ENCODE measurements around the gene GART. TPM values are rescaled to one million over a fixed set of nuclear protein-coding genes. Genes with fewer than 3 reads are reported as not detected.
"Not testable (repeated sequence)": the region's sequence is repeated elsewhere in the genome, so short reads cannot be mapped to it uniquely, and the experiment has no call there.

The GART gene
- total and polyA plus RNA-seq, 2 donors (not counting 3 experiments of a cell fraction or from before 2014, with no cell fraction given): 12.0 to 112 TPM

GRCh38 chr21:33473344-33473743 is 68.6 kb downstream of the GART start:
- no peak for FAIRE-seq
- dilution Hi-C loops (cut with MboI; ENCODE audit: extremely low pct_ligation_motif_present, low sequenced_read_pairs): no loop called here
- ChIA-PET POLR2A (interaction anchor here (0.6 kb wide), 1 partner anchor 11 kb away, joined by 7 read pairs; no protein-coding TSS in a partner anchor), CTCF (interaction anchor here (0.6 kb wide), 1 partner anchor 292 kb away, joined by 3 read pairs; no protein-coding TSS in a partner anchor)
- no peaks in the 10 kb centered on the region for H3K4me1 ChIP-seq (ENCODE audit: control insufficient read depth, extremely low read depth, insufficient read depth, low read length)
- TF ChIP-seq JUN (IDR thresholded peaks at IDR 0.05; ENCODE audit: borderline replicate concordance, insufficient read depth, insufficient read length, low read depth): no peak
- no peak overlapping the region for H3K4me2 ChIP-seq (ENCODE audit: insufficient read depth, low read length)
- H3K9me3 ChIP-seq (replicated peaks; ENCODE audit: control insufficient read depth, insufficient read depth, low read length): no peaks in the 10 kb centered on the region
- no peak overlapping the region for H3K4me3 ChIP-seq (replicated peaks in 1 of 3; ENCODE audit: insufficient read depth in 1 of 3, low read depth in 1 of 3, low read length in 3 of 3)
- no peak overlapping the region for H2AFZ ChIP-seq (ENCODE audit: low read depth, low read length)
- no peak overlapping the region for H3K27ac ChIP-seq (ENCODE audit: insufficient read depth, low read depth, low read length)
- H3K9ac ChIP-seq (replicated peaks; ENCODE audit: extremely low read depth, insufficient read depth, low read length): no peak overlapping the region
- H3K79me2 ChIP-seq (ENCODE audit: control insufficient read depth, insufficient read depth, low read length): peaks cover 16% of the 10 kb centered on the region
- no peaks in the 10 kb centered on the region for H3K9me1 ChIP-seq (replicated peaks; ENCODE audit: control insufficient read depth, extremely low read depth, insufficient read depth, low read length)
- no peaks in the 10 kb centered on the region for H3K36me3 ChIP-seq (ENCODE audit: control insufficient read depth in 2 of 2, extremely low read depth in 1 of 2, insufficient read depth in 2 of 2, low read length in 2 of 2)
- no TSS peak for BruUV-seq (replicated peaks)
- intact Hi-C loops (cut with micrococcal nuclease): no loop called here
- no peaks in the 10 kb centered on the region for H3K27me3 ChIP-seq (ENCODE audit: control insufficient read depth in 2 of 2, insufficient read depth in 2 of 2, low read length in 2 of 2)
- no peaks in the 10 kb centered on the region for H4K20me1 ChIP-seq (replicated peaks; ENCODE audit: control insufficient read depth, extremely low read depth, insufficient read depth, low read length)
- no peak for DNase-seq (ENCODE audit: low read depth, low spot score)

- Histone ChIP-seq H3K4me3 (replicated peaks in 1 of 3; ENCODE audit: insufficient read depth in 1 of 3, low read depth in 1 of 3, low read length in 3 of 3) (no peak overlapping the region), H3K9me1 (replicated peaks; ENCODE audit: control insufficient read depth, extremely low read depth, insufficient read depth, low read length) (no peaks in the 10 kb centered on the region), H3K27ac (ENCODE audit: insufficient read depth, low read depth, low read length) (no peak overlapping the region), H2AFZ (ENCODE audit: low read depth, low read length) (no peak overlapping the region), H4K20me1 (replicated peaks; ENCODE audit: control insufficient read depth, extremely low read depth, insufficient read depth, low read length) (no peaks in the 10 kb centered on the region), H3K79me2 (ENCODE audit: control insufficient read depth, insufficient read depth, low read length) (peaks cover 14% of the 10 kb centered on the region), H3K9me3 (replicated peaks; ENCODE audit: control insufficient read depth, insufficient read depth, low read length) (no peaks in the 10 kb centered on the region), H3K27me3 (ENCODE audit: control insufficient read depth in 2 of 2, insufficient read depth in 2 of 2, low read length in 2 of 2) (no peaks in the 10 kb centered on the region), H3K4me2 (ENCODE audit: insufficient read depth, low read length) (no peak overlapping the region), H3K36me3 (ENCODE audit: control insufficient read depth in 2 of 2, extremely low read depth in 1 of 2, insufficient read depth in 2 of 2, low read length in 2 of 2) (no peaks in the 10 kb centered on the region), H3K4me1 (ENCODE audit: control insufficient read depth, extremely low read depth, insufficient read depth, low read length) (no peaks in the 10 kb centered on the region), H3K9ac (replicated peaks; ENCODE audit: extremely low read depth, insufficient read depth, low read length) (no peak overlapping the region)
- ChIA-PET CTCF (interaction anchor here (1.0 kb wide), 1 partner anchor 10 kb away, joined by 3 read pairs; no protein-coding TSS in a partner anchor), POLR2A (interaction anchor here (0.7 kb wide), 1 partner anchor 42 kb away, joined by 6 read pairs; no protein-coding TSS in a partner anchor)
- BruUV-seq (replicated peaks): no TSS peak
- TF ChIP-seq CTCF (IDR thresholded peaks at IDR 0.05; ENCODE audit: extremely low read depth in 1 of 2, insufficient read depth in 1 of 2, low read depth in 1 of 2, low read length in 2 of 2): no peak
- no peak for TF ChIP-seq POLR2A (IDR thresholded peaks at IDR 0.05; ENCODE audit: low read depth, low read length)
- no peak for TF ChIP-seq MAX (IDR thresholded peaks at IDR 0.05; ENCODE audit: insufficient read depth, insufficient read length)
- no peak for TF ChIP-seq GATA2 (IDR thresholded peaks at IDR 0.05; ENCODE audit: insufficient read depth, insufficient read length, low read depth, low read length)
- dilution Hi-C loops (cut with MboI; ENCODE audit: extremely low pct_ligation_motif_present, low sequenced_read_pairs) (no loop called here), intact Hi-C loops (cut with micrococcal nuclease) (no loop called here)
- DNase-seq (ENCODE audit: low read depth, low spot score) (no peak), FAIRE-seq (no peak)
These were observed 71.2 kb downstream of the GART start for GRCh38 chr21:33470701-33471100.

DNA sequence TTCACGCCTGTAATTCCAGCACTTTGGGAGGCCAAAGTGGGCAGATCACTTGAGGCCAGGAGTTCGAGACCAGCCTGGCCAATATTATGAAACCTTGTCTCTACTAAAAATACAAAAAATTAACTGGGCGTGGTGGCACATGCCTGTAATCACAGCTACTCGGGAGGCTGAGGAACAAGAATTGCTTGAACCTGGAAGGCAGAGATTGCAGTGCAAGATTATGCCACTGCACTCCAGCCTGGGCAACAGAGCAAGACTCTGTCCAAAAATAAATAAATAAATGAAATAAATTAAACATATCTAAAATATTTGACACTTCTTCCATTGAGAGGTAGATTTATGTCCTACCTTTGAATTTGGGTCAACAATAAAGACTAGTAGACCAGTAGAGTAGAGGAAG is 72.7 kb downstream of the GART start:
- H3K9ac ChIP-seq (replicated peaks; ENCODE audit: extremely low read depth, insufficient read depth, low read length); H3K36me3 ChIP-seq (ENCODE audit: control insufficient read depth in 2 of 2, extremely low read depth in 1 of 2, insufficient read depth in 2 of 2, low read length in 2 of 2); POLR2A ChIA-PET; H3K27ac ChIP-seq (ENCODE audit: insufficient read depth, low read depth, low read length); DNase-seq (ENCODE audit: low read depth, low spot score); H3K4me1 ChIP-seq (ENCODE audit: control insufficient read depth, extremely low read depth, insufficient read depth, low read length); H2AFZ ChIP-seq (ENCODE audit: low read depth, low read length); H3K4me2 ChIP-seq (ENCODE audit: insufficient read depth, low read length); intact Hi-C loops (cut with micrococcal nuclease); H3K4me3 ChIP-seq (replicated peaks in 1 of 3; ENCODE audit: insufficient read depth in 1 of 3, low read depth in 1 of 3, low read length in 3 of 3); H3K27me3 ChIP-seq (ENCODE audit: control insufficient read depth in 2 of 2, insufficient read depth in 2 of 2, low read length in 2 of 2); H4K20me1 ChIP-seq (replicated peaks; ENCODE audit: control insufficient read depth, extremely low read depth, insufficient read depth, low read length); BruUV-seq (replicated peaks); H3K9me1 ChIP-seq (replicated peaks; ENCODE audit: control insufficient read depth, extremely low read depth, insufficient read depth, low read length); H3K9me3 ChIP-seq (replicated peaks; ENCODE audit: control insufficient read depth, insufficient read depth, low read length); dilution Hi-C loops (cut with MboI; ENCODE audit: extremely low pct_ligation_motif_present, low sequenced_read_pairs); FAIRE-seq: not testable (repeated sequence)
- CTCF ChIA-PET: interaction anchor here (1.6 kb wide), 1 partner anchor 11 kb away, joined by 3 read pairs; the partner anchor contains the start of gene TMEM50B
- H3K79me2 ChIP-seq (ENCODE audit: control insufficient read depth, insufficient read depth, low read length): peaks cover 12% of the 10 kb centered on the region

Measured in endothelial cell of umbilical vein (primary cell).